HepG2 (cell line): ENCODE data around the gene RPL19. TPM values are rescaled to one million over a fixed set of nuclear protein-coding genes. Genes with fewer than 3 reads are reported as not detected.

Source experiments
- ATAC-seq: fragments of 200-7000 bp; cut with Tn5 transposase; 3 replicates; pipeline ENCODE4 v1.9.1; 2020; ENCODE audit warnings: mild to moderate bottlenecking, moderate library complexity
- BruUV-seq: library from RNA; stranded (reverse); fragments of 400-500 nt; replicated peaks from 2 replicates; lab custom pipeline; 2021; lab: Mats Ljungman, UMichigan
- CTCF ChIA-PET: fragments of 300-600 bp; formaldehyde crosslinking; extraction: SDS; loops from one replicate; lab custom pipeline; 2021; ENCODE audit warnings: low total read pairs, inconsistent platforms, low intra/inter-chr PET ratio; lab: Yijun Ruan, JAX
- POLR2A ChIA-PET: fragments of 350-600 bp; sonication (Branson Sonifier 250); formaldehyde crosslinking; loops from one replicate; lab custom pipeline; 2020; ENCODE audit warnings: antibody characterized with exemption, inconsistent platforms; lab: Yijun Ruan, JAX
- DNase-seq: peaks from one replicate; pipeline ENCODE4 v3.0.0-alpha.2; 2015; ENCODE audit warnings: low spot score
- FAIRE-seq: peaks from 3 replicates; lab custom pipeline; 2011; peaks lifted over from hg19 to GRCh38; lab: Jason Lieb, UNC
- H2AFZ ChIP-seq: one replicate; pipeline ENCODE4 v1.6.1; 2011; ENCODE audit warnings: low read length, inconsistent platforms
- H3K27ac ChIP-seq: fragments of 300-600 bp; 3 replicates; pipeline ENCODE4 v1.8.0; 2011; ENCODE audit warnings: mixed run types, mild to moderate bottlenecking, mixed read lengths, low read length, inconsistent platforms; ENCODE audit not compliant: insufficient read depth; ENCODE audit errors: extremely low read length
- H3K27me3 ChIP-seq, 2 experiments: fragments of 200-600 bp in 1 of 2; 2 replicates in 1 of 2; 3 replicates in 1 of 2; pipeline versions ENCODE4 v1.6.0 to v1.8.0; 2011; ENCODE audit warnings: low read length in 2 of 2, mild to moderate bottlenecking in 2 of 2, moderate library complexity in 2 of 2, inconsistent platforms in 1 of 2; ENCODE audit not compliant: insufficient read depth in 2 of 2, control insufficient read depth in 1 of 2
- H3K36me3 ChIP-seq, 2 experiments: fragments of 200-600 bp in 1 of 2; replicated peaks in 1 of 2; 2 replicates in 1 of 2; 3 replicates in 1 of 2; pipeline versions ENCODE4 v1.5.1 to v1.8.0; 2011; ENCODE audit warnings: low read length in 2 of 2, inconsistent platforms in 1 of 2; ENCODE audit not compliant: insufficient read depth in 2 of 2, control insufficient read depth in 1 of 2
- H3K4me1 ChIP-seq: 2 replicates; pipeline ENCODE4 v1.5.1; 2012; ENCODE audit warnings: low read length, inconsistent platforms; ENCODE audit not compliant: insufficient read depth
- H3K4me2 ChIP-seq: 2 replicates; pipeline ENCODE4 v1.6.0; 2011; ENCODE audit warnings: low read depth, low read length, inconsistent platforms
- H3K4me3 ChIP-seq, 3 experiments: fragments of 200-600 bp in 1 of 3; sonication (generic), shearing (Covaris generic) in 1 of 3; replicated peaks in 1 of 3; 2 replicates each; pipeline ENCODE4 v1.5.1; 2011 to 2016; ENCODE audit warnings: low read length in 3 of 3, inconsistent platforms in 2 of 3, low read depth in 2 of 3, mild to moderate bottlenecking in 2 of 3, control low read depth in 1 of 3, mixed read lengths in 1 of 3; ENCODE audit not compliant: insufficient read depth in 1 of 3
- H3K79me2 ChIP-seq: one replicate; pipeline ENCODE4 v1.6.1; 2011; ENCODE audit warnings: low read length, inconsistent platforms; ENCODE audit not compliant: insufficient read depth
- H3K9ac ChIP-seq: 2 replicates; pipeline ENCODE4 v1.6.0; 2011; ENCODE audit warnings: mild to moderate bottlenecking, low read depth, low read length, inconsistent platforms; ENCODE audit not compliant: insufficient read depth
- H3K9me3 ChIP-seq: 2 replicates; pipeline ENCODE4 v1.5.1; 2012; ENCODE audit warnings: mild to moderate bottlenecking, low read length
- H4K20me1 ChIP-seq: 2 replicates; pipeline ENCODE4 v1.6.0; 2011; ENCODE audit warnings: inconsistent platforms, mild to moderate bottlenecking, low read length, moderate library complexity; ENCODE audit not compliant: insufficient read depth
- AGO1 ChIP-seq: fragments of 200-400 bp; formaldehyde crosslinking; IDR thresholded peaks from 2 replicates; pipeline ENCODE4 v1.6.1; 2017; ENCODE audit warnings: mild to moderate bottlenecking, low read depth, low read length, moderate library complexity; ENCODE audit not compliant: poor library complexity, severe bottlenecking
- ARID5B ChIP-seq: IDR thresholded peaks from 2 replicates; pipeline ENCODE4 v1.4.0; 2020; ENCODE audit warnings: mild to moderate bottlenecking, missing genetic modification reagents
- EZH2 ChIP-seq: conservative IDR thresholded peaks from 2 replicates; pipeline ENCODE4 v1.6.1; 2012; ENCODE audit warnings: mild to moderate bottlenecking, low read depth, low read length, moderate library complexity
- KLF16 ChIP-seq, 2 experiments: sonication (generic) in 1 of 2; formaldehyde crosslinking in 1 of 2; IDR thresholded peaks; 2 replicates each; pipeline versions ENCODE4 v1.6.1 to v1.8.0; 2016 to 2023; ENCODE audit warnings: missing genetic modification reagents in 2 of 2, missing compliant biosample characterization in 1 of 2
- MIER2 ChIP-seq: IDR thresholded peaks from 2 replicates; pipeline ENCODE4 v1.6.1; 2016; ENCODE audit warnings: missing biosample characterization, missing genetic modification reagents
- MIER3 ChIP-seq: IDR thresholded peaks from 2 replicates; pipeline ENCODE4 v1.6.1; 2016; ENCODE audit warnings: missing compliant biosample characterization, borderline replicate concordance
- PBX2 ChIP-seq: IDR thresholded peaks from 2 replicates; pipeline ENCODE4 v1.6.1; 2016; ENCODE audit warnings: control low read depth
- RBFOX2 ChIP-seq: fragments of 200-400 bp; formaldehyde crosslinking; IDR thresholded peaks from 2 replicates; pipeline ENCODE4 v1.6.1; 2017; ENCODE audit warnings: low read depth, mild to moderate bottlenecking, low read length
- RNF2 ChIP-seq: fragments of 450-650 bp; conservative IDR thresholded peaks from 2 replicates; pipeline ENCODE4 v1.6.1; 2016; ENCODE audit warnings: low read depth
- SP2 ChIP-seq: sonication (generic); formaldehyde crosslinking; IDR thresholded peaks from 2 replicates; pipeline ENCODE4 v1.5.1; 2020; ENCODE audit warnings: mild to moderate bottlenecking, missing genetic modification reagents
- SUZ12 ChIP-seq: fragments of 150-350 bp; IDR thresholded peaks from 2 replicates; pipeline ENCODE4 v1.6.1; 2014; ENCODE audit warnings: low read depth, low read length
- YY1 ChIP-seq: IDR thresholded peaks from 2 replicates; pipeline ENCODE4 v1.6.1; 2011; ENCODE audit warnings: low read length, low read depth, moderate library complexity, mild to moderate bottlenecking; ENCODE audit not compliant: insufficient read depth, insufficient replicate concordance
- ZBTB43 ChIP-seq: sonication (generic); formaldehyde crosslinking; conservative IDR thresholded peaks from 2 replicates; pipeline ENCODE4 v1.4.0; 2020; ENCODE audit warnings: missing genetic modification reagents
- ZNF180 ChIP-seq: sonication (generic); formaldehyde crosslinking; IDR thresholded peaks from 2 replicates; pipeline ENCODE4 v1.4.0; 2020; ENCODE audit warnings: low read depth, missing genetic modification reagents, borderline replicate concordance
- ZNF263 ChIP-seq: sonication (generic); formaldehyde crosslinking; IDR thresholded peaks from 2 replicates; pipeline ENCODE4 v1.4.0; 2020; ENCODE audit warnings: missing genetic modification reagents
- ZNF556 ChIP-seq: sonication (generic); formaldehyde crosslinking; IDR thresholded peaks from 2 replicates; pipeline ENCODE4 v1.4.0; 2020; ENCODE audit warnings: mild to moderate bottlenecking, missing genetic modification reagents, borderline replicate concordance
- ZNF563 ChIP-seq: sonication (generic); formaldehyde crosslinking; IDR thresholded peaks from 2 replicates; pipeline ENCODE4 v1.8.0; 2022; ENCODE audit warnings: mild to moderate bottlenecking, moderate library complexity, missing genetic modification reagents
- ZNF768 ChIP-seq: sonication (generic); formaldehyde crosslinking; IDR thresholded peaks from 2 replicates; pipeline ENCODE4 v1.4.0; 2020; ENCODE audit warnings: missing genetic modification reagents
- WGBS: methylation state at CpG from one replicate; pipeline ENCODE4 v1.1.6; 2017; ENCODE audit warnings: low lambda C conversion rate; 5-methylcytosine and 5-hydroxymethylcytosine counted together
- in situ Hi-C: cut with HindIII; loops from 2 replicates; pipeline ENCODE4 v1.10.0; 2017; ENCODE audit warnings: low pct_unique_long_range_greater_than_20kb; ENCODE audit not compliant: extremely low pct_ligation_motif_present
- intact Hi-C: fragments of 100-400 bp; cut with micrococcal nuclease; formaldehyde crosslinking; loops from one replicate; pipeline ENCODE4 v1.10.0; 2022; ENCODE audit not compliant: unreplicated experiment
- polyA plus RNA-seq, 8 experiments: library from polyadenylated mRNA; depleted of rRNA in 3 of 8; stranded (reverse) in 7 of 8; unstranded in 1 of 8; fragments of >200 nt; fragmentation: Illumina TruSeq in 4 of 8; extraction: Trizol in 4 of 8; gene quantifications; 2 replicates each; pipeline versions ENCODE4 v1.2.1 to v1.2.3, GENCODE V29; 2011 to 2016; ENCODE audit warnings: low read depth in 4 of 8, missing spikeins in 1 of 8, mixed read lengths in 1 of 8; ENCODE audit not compliant: insufficient read depth in 1 of 8
- total RNA-seq, 5 experiments: library from RNA; depleted of rRNA; stranded (reverse); fragments of >200 nt; fragmentation: Illumina TruSeq; extraction: Trizol; gene quantifications; 2 replicates each; pipeline ENCODE4 v1.2.3, GENCODE V29; 2016; ENCODE audit warnings: low read depth in 1 of 5

Gene RPL19
- total and polyA plus RNA-seq, 2 of the 13 experiments (the other 11 are each of a cell fraction or from before 2014, with no cell fraction given), result 2,522 to 2,768 TPM

DNA sequence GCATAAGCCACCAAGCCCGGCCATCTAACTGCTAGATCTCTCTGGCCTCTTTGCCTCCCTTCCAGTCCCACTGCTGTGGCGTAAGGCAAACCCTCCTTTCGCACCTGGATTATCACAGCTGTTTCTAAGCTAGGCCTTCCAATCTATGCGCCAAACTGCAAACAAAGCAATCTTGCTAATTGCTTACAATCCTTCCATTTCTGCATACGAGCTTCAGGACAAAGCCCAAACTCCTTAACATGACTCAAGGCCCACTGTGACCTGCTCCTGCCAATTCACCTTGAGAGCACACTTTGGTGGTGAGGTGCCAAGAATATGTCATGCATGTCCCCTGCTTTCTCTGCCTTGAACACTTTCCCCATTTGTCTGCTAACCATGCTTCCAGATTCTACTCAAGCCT is 28.1 kb upstream of the RPL19 start:
- ChIA-PET POLR2A (no interaction called here), CTCF (no interaction called here)
- Histone ChIP-seq H4K20me1 (no peaks in the 10 kb centered on the region; the same call in 1 of the 2 replicates), H2AFZ (no peak overlapping the region), H3K27me3 (peaks cover 0 to 5% of the 10 kb centered on the region in 2 experiments; a peak in 1 of 5 replicates), H3K4me2 (no peak overlapping the region), H3K9ac (no peak overlapping the region), H3K79me2 (no peaks in the 10 kb centered on the region), H3K4me3 (no peak overlapping the region), H3K9me3 (no peaks in the 10 kb centered on the region), H3K4me1 (no peaks in the 10 kb centered on the region), H3K36me3 (no peaks in the 10 kb centered on the region), H3K27ac (no peak overlapping the region)
- FAIRE-seq, result no peak
- no TSS peak for BruUV-seq
- TF ChIP-seq RBFOX2 (no peak), EZH2 (no peak), YY1 (no peak), ZNF563 (CRISPR knock-in tag) (no peak), SUZ12 (no peak), AGO1 (no peak), PBX2 (no peak), ZNF556 (no peak), MIER3 (CRISPR knock-in tag) (no peak), KLF16 (CRISPR knock-in tag; IDR thresholded peaks at IDR 0.05) (no peak), ZNF263 (CRISPR knock-in tag) (no peak), SP2 (CRISPR knock-in tag) (no peak), MIER2 (no peak), RNF2 (no peak), ZNF180 (CRISPR knock-in tag) (no peak), ZBTB43 (CRISPR knock-in tag) (no peak), ARID5B (CRISPR knock-in tag) (no peak), ZNF768 (CRISPR knock-in tag) (no peak)
- ATAC-seq, result no peak
- in situ Hi-C loops (loop anchor here (25.0 kb wide), 1 partner anchor 410 kb away; the partner anchor contains the start of gene PSMB3), intact Hi-C loops (no loop called here)
- DNase-seq, result no peak
- 59% methylated on average over 5 of the region's 5 CpGs for WGBS
